ENCODE measurements around the gene CD247.

Gene CD247

GRCh38 chr1:167413328-167413727, 105.0 kb downstream of the CD247 start:
- DNase-seq (ENCODE audit: low read depth in 2 of 2): no peak

GRCh38 chr1:167412920-167413319, 105.4 kb downstream of the CD247 start:
- no peak for DNase-seq (ENCODE audit: low read depth in 2 of 2)

DNA sequence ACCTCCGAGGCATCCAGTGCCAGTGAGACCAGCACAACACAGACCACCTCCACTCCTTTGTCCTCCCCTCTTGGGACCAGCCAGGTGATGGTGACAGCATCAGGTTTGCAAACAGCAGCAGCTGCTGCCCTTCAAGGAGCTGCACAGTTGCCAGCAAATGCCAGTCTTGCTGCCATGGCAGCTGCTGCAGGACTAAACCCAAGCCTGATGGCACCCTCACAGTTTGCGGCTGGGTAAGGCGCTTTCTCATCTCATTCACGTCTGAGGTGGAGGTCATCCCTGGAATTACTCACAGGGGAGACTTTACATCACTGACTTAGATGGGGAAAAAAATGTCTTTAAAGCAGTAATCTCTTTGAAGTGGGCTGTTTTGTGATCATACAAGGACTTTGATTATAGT, 106.3 kb downstream of the CD247 start:
- DNase-seq (ENCODE audit: low read depth in 2 of 2): no peak

- DNase-seq (ENCODE audit: low read depth in 2 of 2): no peak
Measured at GRCh38 chr1:167409183-167409582, 109.1 kb downstream of the CD247 start.

GRCh38 chr1:167408355-167408754, 110.0 kb downstream of the CD247 start:
- no peak for DNase-seq (ENCODE audit: low read depth in 2 of 2)

DNA sequence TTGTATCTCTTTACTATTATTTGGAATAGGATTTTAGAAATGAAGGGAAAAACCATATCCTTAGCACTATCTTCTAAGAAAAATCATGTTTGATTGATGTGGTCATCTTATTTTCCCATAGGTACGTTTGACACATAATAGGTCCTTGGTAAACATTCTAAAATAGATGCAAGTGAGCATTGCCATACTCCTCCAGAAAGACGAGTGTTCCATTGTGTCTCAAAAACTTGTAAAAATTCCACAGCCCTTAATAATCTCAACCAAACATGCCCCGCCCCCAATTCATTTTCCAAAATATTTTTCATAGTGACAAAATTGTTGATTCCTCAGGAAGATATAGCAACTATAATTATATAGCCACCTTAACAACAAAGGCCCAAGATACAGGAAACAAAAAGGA, 113.4 kb downstream of the CD247 start:
- DNase-seq (ENCODE audit: low read depth in 2 of 2): no peak

- no peak for DNase-seq (ENCODE audit: low read depth in 2 of 2)
Measured at GRCh38 chr1:167404161-167404888, 114.0 kb downstream of the CD247 start.

- DNase-seq (ENCODE audit: low read depth in 2 of 2): peak; percentile 15 to 28
Measured at GRCh38 chr1:167401260-167401873, 117.0 kb downstream of the CD247 start.

DNA sequence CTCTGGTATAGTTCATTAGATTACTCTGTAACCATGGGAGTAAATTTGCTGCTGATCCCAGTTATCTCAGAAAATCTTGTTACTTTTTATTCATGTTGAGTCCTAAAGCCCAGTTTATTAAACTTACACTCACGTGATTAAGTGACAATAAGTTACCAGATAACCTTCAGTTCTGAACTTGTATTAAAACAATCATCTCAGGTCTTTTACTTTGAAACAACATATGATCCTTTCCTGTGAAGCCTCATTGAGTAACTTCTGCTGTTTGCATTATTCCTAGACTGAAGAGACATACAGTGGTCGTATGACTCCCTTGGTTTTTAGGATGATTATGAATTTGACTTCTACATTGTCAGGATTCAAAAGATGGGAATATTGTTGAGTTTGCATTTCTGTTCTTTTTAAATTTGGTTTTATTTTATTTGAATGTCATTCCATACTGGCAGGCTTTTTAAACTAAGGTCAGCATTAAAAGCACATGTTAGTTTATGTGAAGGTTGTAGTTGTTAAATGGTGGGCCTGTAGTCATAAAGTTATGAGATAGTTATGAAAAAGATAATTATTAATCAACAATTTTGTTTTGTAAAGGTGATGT, 117.9 kb downstream of the CD247 start:
- no peak for DNase-seq (ENCODE audit: low read depth in 2 of 2)

DNA sequence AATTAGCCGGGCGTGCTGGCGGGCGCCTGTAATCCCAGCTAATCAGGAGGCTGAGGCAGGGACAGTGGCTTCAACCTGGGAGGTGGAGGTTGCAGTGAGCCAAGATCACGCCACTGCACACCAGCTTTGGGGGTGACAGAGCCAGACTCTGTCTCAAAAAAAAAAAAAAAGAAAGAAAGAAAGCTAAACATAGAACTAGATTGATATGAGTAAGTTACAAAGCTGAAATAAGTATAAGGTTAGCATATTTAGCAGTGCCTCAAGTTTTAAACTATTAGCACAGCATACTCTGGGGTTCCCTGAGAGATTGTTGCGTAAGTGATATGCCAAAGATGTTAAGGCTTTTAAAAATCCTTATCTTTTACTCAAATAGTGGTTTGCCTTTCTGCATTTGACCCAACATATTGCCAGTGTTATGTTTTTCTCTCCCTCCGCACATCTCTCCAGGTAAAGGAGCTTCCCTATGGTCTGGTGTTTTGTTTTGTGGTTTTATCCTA, 126.1 kb downstream of the CD247 start:
- DNase-seq (ENCODE audit: low read depth in 2 of 2): no peak

- no peak for DNase-seq (ENCODE audit: low read depth in 2 of 2)
Measured at GRCh38 chr1:167388976-167389375, 129.4 kb downstream of the CD247 start.

DNA sequence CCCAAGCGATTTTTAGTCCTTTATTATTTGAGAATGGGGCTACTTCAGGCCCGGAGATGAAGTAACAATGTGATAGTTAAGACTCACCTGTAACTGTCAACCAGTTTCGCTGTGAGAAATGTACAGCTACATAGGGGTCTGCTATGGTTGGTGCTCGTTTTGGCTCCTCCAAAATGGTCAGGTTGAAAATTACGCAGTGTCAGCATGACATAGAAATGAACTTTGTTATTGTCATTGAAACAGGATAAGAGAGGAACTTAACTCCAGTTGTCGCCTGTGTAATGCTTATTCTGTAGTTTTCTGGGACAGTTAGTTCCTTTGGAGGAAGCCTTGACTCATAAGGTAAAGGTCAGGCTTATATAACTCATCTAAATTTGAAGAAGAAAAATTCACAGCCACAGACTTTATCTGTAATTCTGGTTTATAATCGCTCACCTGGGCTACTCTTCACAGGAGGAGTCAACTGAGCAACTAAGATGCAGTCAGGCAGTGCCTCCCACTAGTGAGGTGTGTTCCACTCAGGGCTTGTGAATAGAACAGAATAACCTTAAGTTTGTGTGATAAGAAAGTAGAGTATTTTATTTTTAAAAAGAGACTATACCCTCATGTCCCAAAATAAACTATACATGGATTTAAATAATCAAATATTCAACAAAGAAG, 130.9 kb downstream of the CD247 start:
- DNase-seq (ENCODE audit: low read depth in 2 of 2): no peak

All from stimulated activated CD4-positive, alpha-beta T cell treated with anti-CD3 and anti-CD28 coated beads, Interleukin-4, amount 100 ng/mL, for 48 hours (primary cell).